Kidney epithelial cell (primary cell): ENCODE data around the gene MAFB. TPM values are rescaled to one million over a fixed set of nuclear protein-coding genes. Genes with fewer than 3 reads are reported as not detected.
"Not testable (repeated sequence)": the region's sequence is repeated elsewhere in the genome, so short reads cannot be mapped to it uniquely, and the experiment has no call there.

ENCODE experiments used
- DNase-seq: peaks from one replicate; pipeline ENCODE4 v3.0.0-alpha.2; 2010; ENCODE audit warnings: low read depth
- H3K27me3 ChIP-seq: 2 replicates; pipeline ENCODE4 v1.6.0; 2011; ENCODE audit warnings: low read length; ENCODE audit not compliant: control insufficient read depth, insufficient read depth
- H3K36me3 ChIP-seq: 2 replicates; pipeline ENCODE4 v1.5.1; 2011; ENCODE audit warnings: low read length; ENCODE audit not compliant: control insufficient read depth, insufficient read depth
- H3K4me3 ChIP-seq: 2 replicates; pipeline ENCODE4 v1.5.1; 2011; ENCODE audit warnings: low read depth, mild to moderate bottlenecking, control low read depth, low read length
- total RNA-seq: library from RNA; depleted of rRNA; stranded (reverse); fragments of >200 nt; gene quantifications from 2 replicates; pipeline ENCODE4 v1.2.3, GENCODE V29; 2015
- TF ChIP-seq, protein P1 (sequence below): IDR thresholded peaks from 2 replicates; pipeline ENCODE4 v1.5.1; 2011; ENCODE audit warnings: mild to moderate bottlenecking, moderate library complexity, low read length, control low read depth, inconsistent platforms; ENCODE audit not compliant: insufficient read depth, poor library complexity, severe bottlenecking

MAFB gene
- total RNA-seq = 3.5 and 5.2 TPM in 2 replicates

DNA sequence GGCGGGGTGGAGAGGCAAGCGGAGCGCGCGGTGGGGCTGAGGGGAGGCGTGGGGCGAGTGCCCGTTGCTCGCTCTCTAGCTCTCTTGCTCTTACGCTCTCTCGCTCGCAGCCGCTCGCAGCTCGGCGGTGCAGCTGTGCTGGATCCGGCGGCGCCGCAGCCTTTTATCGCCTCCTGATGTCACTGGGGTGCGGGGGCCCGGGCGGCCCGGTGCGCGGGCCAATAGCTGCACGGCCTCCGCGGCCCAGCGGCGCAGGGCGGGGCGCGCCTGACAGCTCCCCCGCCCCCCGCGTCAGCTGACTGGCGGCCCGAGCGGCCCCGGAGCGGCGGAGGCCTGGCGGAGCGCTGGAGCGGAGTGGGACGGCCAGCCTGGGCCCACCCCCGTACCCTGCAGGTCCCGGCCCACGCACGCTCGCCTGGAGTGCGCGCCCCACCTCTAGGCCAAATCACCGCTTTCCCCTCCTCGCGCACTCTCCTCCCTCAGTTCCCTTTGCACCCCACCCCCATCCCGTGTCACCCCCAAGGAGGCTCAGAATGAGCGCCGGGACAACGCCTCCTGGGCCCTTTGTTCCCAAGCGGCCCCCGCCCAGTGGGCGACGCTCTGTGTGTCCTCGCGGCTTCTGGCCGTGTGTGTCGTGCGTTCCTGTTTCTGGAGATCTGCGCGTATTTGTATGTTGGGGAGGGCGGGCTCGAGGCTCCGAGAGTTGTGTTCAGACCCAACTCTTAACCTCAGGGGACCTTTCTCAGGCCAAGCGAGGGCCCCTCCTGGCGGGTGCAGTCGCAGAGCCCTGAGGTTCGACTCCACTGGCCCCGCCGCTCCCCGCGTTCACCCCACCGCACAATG, at the start of gene MAFB:
MAFB (minus strand) TSS at position 137 of the 843 bp plus-strand sequence. CDS start 386 bp downstream, outside the sequence.
- TF ChIP-seq, protein P1, sequence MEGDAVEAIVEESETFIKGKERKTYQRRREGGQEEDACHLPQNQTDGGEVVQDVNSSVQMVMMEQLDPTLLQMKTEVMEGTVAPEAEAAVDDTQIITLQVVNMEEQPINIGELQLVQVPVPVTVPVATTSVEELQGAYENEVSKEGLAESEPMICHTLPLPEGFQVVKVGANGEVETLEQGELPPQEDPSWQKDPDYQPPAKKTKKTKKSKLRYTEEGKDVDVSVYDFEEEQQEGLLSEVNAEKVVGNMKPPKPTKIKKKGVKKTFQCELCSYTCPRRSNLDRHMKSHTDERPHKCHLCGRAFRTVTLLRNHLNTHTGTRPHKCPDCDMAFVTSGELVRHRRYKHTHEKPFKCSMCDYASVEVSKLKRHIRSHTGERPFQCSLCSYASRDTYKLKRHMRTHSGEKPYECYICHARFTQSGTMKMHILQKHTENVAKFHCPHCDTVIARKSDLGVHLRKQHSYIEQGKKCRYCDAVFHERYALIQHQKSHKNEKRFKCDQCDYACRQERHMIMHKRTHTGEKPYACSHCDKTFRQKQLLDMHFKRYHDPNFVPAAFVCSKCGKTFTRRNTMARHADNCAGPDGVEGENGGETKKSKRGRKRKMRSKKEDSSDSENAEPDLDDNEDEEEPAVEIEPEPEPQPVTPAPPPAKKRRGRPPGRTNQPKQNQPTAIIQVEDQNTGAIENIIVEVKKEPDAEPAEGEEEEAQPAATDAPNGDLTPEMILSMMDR = no peak
- DNase-seq = peak; percentile 14
- Histone ChIP-seq H3K27me3 (peaks cover 82% of the 10 kb centered on the region), H3K4me3 (peak within 1 kb of the TSS; percentile 45), H3K36me3 (no peaks in the 10 kb centered on the region)

DNA sequence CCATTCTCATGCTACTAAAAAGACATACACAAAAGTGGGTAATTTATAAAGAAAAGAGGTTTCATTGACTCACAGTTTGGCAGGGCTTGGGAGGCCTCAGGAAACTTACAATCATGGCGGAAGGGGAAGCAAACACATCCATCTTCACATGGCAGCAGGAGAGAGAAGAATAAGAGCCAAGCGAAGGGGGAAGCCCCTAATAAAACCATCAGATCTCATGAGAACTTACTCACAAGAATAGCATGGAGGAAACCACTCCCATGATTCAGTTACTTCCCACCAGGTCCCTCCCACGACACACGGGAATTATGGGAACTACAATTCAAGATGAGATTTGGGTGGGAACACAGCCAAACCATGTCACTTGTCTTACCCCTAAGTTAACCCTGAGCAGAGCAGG, 47.4 kb upstream of the MAFB start:
- H3K4me3 ChIP-seq, DNase-seq, H3K36me3 ChIP-seq, H3K27me3 ChIP-seq: not testable (repeated sequence)

DNA sequence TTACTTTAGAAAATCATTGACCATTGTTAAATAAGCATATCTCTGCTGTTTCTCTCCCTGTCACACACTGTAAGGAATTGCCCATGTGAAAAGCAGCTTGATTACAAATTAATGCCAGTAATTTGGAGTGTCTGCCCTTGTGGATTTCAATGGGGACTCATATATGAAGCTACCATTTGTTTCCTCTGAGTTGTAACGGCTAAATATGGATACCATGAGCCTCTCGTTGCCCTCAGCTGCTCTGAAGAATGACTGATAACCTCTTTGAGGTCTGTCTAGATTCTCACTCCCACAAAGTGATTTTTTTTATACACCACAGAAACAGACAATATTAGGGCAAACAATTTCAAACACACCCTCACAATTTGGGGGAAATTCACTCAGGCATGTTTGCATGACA, 40.0 kb upstream of the MAFB start:
- Histone ChIP-seq H3K36me3 (no peaks in the 10 kb centered on the region), H3K4me3 (no peak overlapping the region), H3K27me3 (no peaks in the 10 kb centered on the region)
- no peak for DNase-seq
- TF ChIP-seq, protein P1 = no peak

DNA sequence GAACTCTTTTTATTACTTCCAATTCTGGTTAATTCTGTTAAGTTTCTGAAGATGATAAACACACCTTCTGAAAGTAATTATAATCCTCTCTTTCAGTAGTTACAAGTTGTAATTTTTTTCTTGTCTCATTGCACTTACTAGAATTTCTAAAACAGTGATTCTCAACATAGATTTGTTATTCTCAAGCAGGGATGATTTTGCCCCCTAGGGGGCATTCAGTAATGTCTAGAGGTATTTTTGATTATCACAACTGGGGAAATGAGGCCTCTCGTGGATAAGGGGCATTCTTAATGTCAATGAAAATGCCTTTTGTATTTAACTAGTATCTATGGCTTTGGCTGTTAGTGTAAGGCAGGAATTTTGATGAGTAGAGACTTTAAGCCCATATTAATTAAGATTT, 39.4 kb upstream of the MAFB start:
- Histone ChIP-seq H3K36me3 (no peaks in the 10 kb centered on the region), H3K4me3 (no peak overlapping the region), H3K27me3 (no peaks in the 10 kb centered on the region)
- DNase-seq = no peak
- TF ChIP-seq, protein P1 = peak; percentile 12

DNA sequence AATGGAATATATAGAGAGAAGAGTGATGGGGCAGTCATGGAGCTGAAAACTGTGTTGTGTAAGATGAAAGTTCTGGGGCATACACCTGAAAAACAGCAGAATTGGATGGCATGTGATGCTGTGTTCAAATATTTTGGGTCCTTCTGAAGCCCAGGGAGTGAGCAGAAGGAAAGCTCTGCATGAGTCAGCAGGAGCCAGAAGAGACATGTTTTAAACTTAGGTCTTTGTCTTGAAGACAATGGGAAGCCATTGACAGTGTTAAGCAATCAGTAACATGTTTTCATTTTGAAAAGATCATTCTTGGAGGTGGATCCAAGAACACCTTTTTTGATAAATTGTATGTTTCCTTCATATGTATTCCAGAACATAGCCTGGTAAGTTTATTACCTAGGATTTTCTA, 38.9 kb upstream of the MAFB start:
- TF ChIP-seq, protein P1 = no peak
- H3K36me3 ChIP-seq = no peaks in the 10 kb centered on the region
- no peak for DNase-seq
- no peaks in the 10 kb centered on the region for H3K27me3 ChIP-seq
- no peak overlapping the region for H3K4me3 ChIP-seq

DNA sequence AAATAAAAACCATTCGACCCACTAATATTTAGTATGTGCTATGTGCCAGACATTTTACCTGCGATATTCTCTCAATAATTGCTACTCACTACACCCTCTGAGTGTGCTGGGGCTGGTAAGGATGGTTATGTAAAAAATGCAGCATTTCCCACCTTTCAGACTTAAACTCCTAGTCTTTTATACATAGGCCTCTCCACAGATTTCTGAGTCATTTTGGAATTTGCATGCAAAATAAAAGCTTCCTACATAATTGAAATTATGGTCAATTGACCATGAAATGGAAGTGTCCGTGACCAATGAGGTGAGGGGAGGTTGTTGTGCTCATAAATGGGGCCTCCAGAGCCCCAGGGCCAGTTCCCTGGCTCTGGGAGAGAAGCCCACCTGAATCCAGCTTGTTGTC, 37.7 kb upstream of the MAFB start:
- no peak overlapping the region for H3K4me3 ChIP-seq
- no peaks in the 10 kb centered on the region for H3K27me3 ChIP-seq
- TF ChIP-seq, protein P1 = no peak
- no peaks in the 10 kb centered on the region for H3K36me3 ChIP-seq
- no peak for DNase-seq
